ENCODE results near the gene KRT83. TPM values are rescaled to one million over a fixed set of nuclear protein-coding genes. Genes with fewer than 3 reads are reported as not detected.

The KRT83 gene
- total and polyA plus RNA-seq, 12 donors: not detected

GRCh38 chr12:52319097-52319496 lies 2.1 kb downstream of the KRT83 start:
- H3K9me3 ChIP-seq (replicated peaks in 1 of 3): no peaks in the 10 kb centered on the region
- H3K36me3 ChIP-seq (replicated peaks in 1 of 2): no peaks in the 10 kb centered on the region
- TF ChIP-seq CTCF (IDR thresholded peaks at IDR 0.05) (no peak), POLR2A (IDR thresholded peaks at IDR 0.05) (no peak)
- no peak overlapping the region for H3K4me3 ChIP-seq
- no peaks in the 10 kb centered on the region for H3K4me1 ChIP-seq (replicated peaks in 1 of 2)
- no peak for DNase-seq
- intact Hi-C loops (cut with DNase I): no loop called here
- H3K27me3 ChIP-seq: peaks cover 14% of the 10 kb centered on the region
- no peak overlapping the region for H3K27ac ChIP-seq
- 69 to 79% (median 71%) methylated on average over 7 to 11 of the region's 11 CpGs for WGBS, 4 donors

GRCh38 chr12:52318241-52318990 lies 2.8 kb downstream of the KRT83 start:
- Histone ChIP-seq H3K27ac (no peak overlapping the region), H3K4me3 (no peak overlapping the region), H3K9me3 (replicated peaks in 1 of 3) (no peaks in the 10 kb centered on the region), H3K4me1 (replicated peaks in 1 of 2) (no peaks in the 10 kb centered on the region), H3K27me3 (peaks cover 14% of the 10 kb centered on the region), H3K36me3 (replicated peaks in 1 of 2) (no peaks in the 10 kb centered on the region)
- no peak for TF ChIP-seq CTCF (IDR thresholded peaks at IDR 0.05)
- TF ChIP-seq POLR2A (IDR thresholded peaks at IDR 0.05): no peak
- no peak for DNase-seq
- intact Hi-C loops (cut with DNase I): no loop called here
- 71 to 87% (median 78%) methylated on average over 11 of the region's 11 CpGs for WGBS, 4 donors

- no peak overlapping the region for H3K4me3 ChIP-seq
- TF ChIP-seq CTCF (IDR thresholded peaks at IDR 0.05) (no peak), POLR2A (IDR thresholded peaks at IDR 0.05) (no peak)
- no peak for DNase-seq
- no peaks in the 10 kb centered on the region for H3K4me1 ChIP-seq (replicated peaks in 1 of 2)
- H3K36me3 ChIP-seq (replicated peaks in 1 of 2): no peaks in the 10 kb centered on the region
- intact Hi-C loops (cut with DNase I): no loop called here
- H3K27me3 ChIP-seq: peaks cover 14% of the 10 kb centered on the region
- WGBS, 4 donors: 78 to 90% (median 88%) methylated on average over 7 to 12 of the region's 12 CpGs
- no peaks in the 10 kb centered on the region for H3K9me3 ChIP-seq (replicated peaks in 1 of 3)
- H3K27ac ChIP-seq: no peak overlapping the region
Measured at GRCh38 chr12:52317468-52318052, 3.6 kb downstream of the KRT83 start.

GRCh38 chr12:52316701-52317100 lies 4.5 kb downstream of the KRT83 start:
- H3K4me3 ChIP-seq: no peak overlapping the region
- intact Hi-C loops (cut with DNase I): no loop called here
- no peaks in the 10 kb centered on the region for H3K4me1 ChIP-seq (replicated peaks in 1 of 2)
- no peaks in the 10 kb centered on the region for H3K9me3 ChIP-seq (replicated peaks in 1 of 3)
- H3K36me3 ChIP-seq (replicated peaks in 1 of 2): no peaks in the 10 kb centered on the region
- no peak for DNase-seq
- TF ChIP-seq POLR2A (IDR thresholded peaks at IDR 0.05): no peak
- TF ChIP-seq CTCF (IDR thresholded peaks at IDR 0.05): no peak
- 86 to 96% (median 92%) methylated on average over 10 to 11 of the region's 11 CpGs for WGBS, 4 donors
- peaks cover 14% of the 10 kb centered on the region for H3K27me3 ChIP-seq
- no peak overlapping the region for H3K27ac ChIP-seq
